DMS 273 treated with DMSO at 0.1 percent for 48 hours (cell line): ENCODE measurements around the gene GUCY1A2.
"Not testable (repeated sequence)": the region's sequence is repeated elsewhere in the genome, so short reads cannot be mapped to it uniquely, and the experiment has no call there.

ENCODE experiments used
- DNase-seq: peaks from one replicate; lab custom pipeline; 2025; lab: John Stamatoyannopoulos, UW

Gene GUCY1A2

GRCh38 chr11:106939157-106939556, 79.1 kb downstream of the GUCY1A2 start:
- no peak for DNase-seq

GRCh38 chr11:106937111-106937510, 81.2 kb downstream of the GUCY1A2 start:
- DNase-seq = no peak

- no peak for DNase-seq
These were observed 93.0 kb downstream of the GUCY1A2 start for GRCh38 chr11:106925245-106925644.

GRCh38 chr11:106920899-106921509, 97.3 kb downstream of the GUCY1A2 start:
- DNase-seq = no peak

- no peak for DNase-seq
These were observed 100.3 kb downstream of the GUCY1A2 start for GRCh38 chr11:106917973-106918372.

GRCh38 chr11:106914409-106914808, 103.9 kb downstream of the GUCY1A2 start:
- no peak for DNase-seq

- DNase-seq = no peak
These were observed 105.1 kb downstream of the GUCY1A2 start for GRCh38 chr11:106913141-106913540.

- no peak for DNase-seq
These were observed 113.5 kb downstream of the GUCY1A2 start for GRCh38 chr11:106904826-106905225.

- no peak for DNase-seq
These were observed 128.6 kb downstream of the GUCY1A2 start for GRCh38 chr11:106889718-106890117.

- DNase-seq = no peak
These were observed 129.9 kb downstream of the GUCY1A2 start for GRCh38 chr11:106888386-106888785.

- DNase-seq = not testable (repeated sequence)
These were observed 134.6 kb downstream of the GUCY1A2 start for GRCh38 chr11:106883693-106884092.

- no peak for DNase-seq
These were observed 138.3 kb downstream of the GUCY1A2 start for GRCh38 chr11:106879832-106880546.

- no peak for DNase-seq
These were observed 139.2 kb downstream of the GUCY1A2 start for GRCh38 chr11:106879029-106879428.

- no peak for DNase-seq
These were observed 143.3 kb downstream of the GUCY1A2 start for GRCh38 chr11:106875013-106875412.

- DNase-seq = no peak
These were observed 146.0 kb downstream of the GUCY1A2 start for GRCh38 chr11:106872246-106872645.

- no peak for DNase-seq
These were observed 160.1 kb downstream of the GUCY1A2 start for GRCh38 chr11:106858200-106858599.

GRCh38 chr11:106856566-106856965, 161.7 kb downstream of the GUCY1A2 start:
- no peak for DNase-seq

- DNase-seq = no peak
These were observed 163.8 kb downstream of the GUCY1A2 start for GRCh38 chr11:106854429-106854828.

- no peak for DNase-seq
These were observed 164.3 kb downstream of the GUCY1A2 start for GRCh38 chr11:106853850-106854401.

- DNase-seq = no peak
These were observed 165.5 kb downstream of the GUCY1A2 start for GRCh38 chr11:106852779-106853178.

GRCh38 chr11:106848526-106848925, 169.8 kb downstream of the GUCY1A2 start:
- DNase-seq = no peak

- no peak for DNase-seq
These were observed 176.1 kb downstream of the GUCY1A2 start for GRCh38 chr11:106842134-106842533.

GRCh38 chr11:106840947-106841346, 177.3 kb downstream of the GUCY1A2 start:
- no peak for DNase-seq
